Measurements from ENCODE around the gene AMACR.
A peak's percentile ranks its signal among the peaks of the same experiment; 100 is the strongest.
"Not testable (repeated sequence)": the region's sequence is repeated elsewhere in the genome, so short reads cannot be mapped to it uniquely, and the experiment has no call there.

Gene AMACR

DNA sequence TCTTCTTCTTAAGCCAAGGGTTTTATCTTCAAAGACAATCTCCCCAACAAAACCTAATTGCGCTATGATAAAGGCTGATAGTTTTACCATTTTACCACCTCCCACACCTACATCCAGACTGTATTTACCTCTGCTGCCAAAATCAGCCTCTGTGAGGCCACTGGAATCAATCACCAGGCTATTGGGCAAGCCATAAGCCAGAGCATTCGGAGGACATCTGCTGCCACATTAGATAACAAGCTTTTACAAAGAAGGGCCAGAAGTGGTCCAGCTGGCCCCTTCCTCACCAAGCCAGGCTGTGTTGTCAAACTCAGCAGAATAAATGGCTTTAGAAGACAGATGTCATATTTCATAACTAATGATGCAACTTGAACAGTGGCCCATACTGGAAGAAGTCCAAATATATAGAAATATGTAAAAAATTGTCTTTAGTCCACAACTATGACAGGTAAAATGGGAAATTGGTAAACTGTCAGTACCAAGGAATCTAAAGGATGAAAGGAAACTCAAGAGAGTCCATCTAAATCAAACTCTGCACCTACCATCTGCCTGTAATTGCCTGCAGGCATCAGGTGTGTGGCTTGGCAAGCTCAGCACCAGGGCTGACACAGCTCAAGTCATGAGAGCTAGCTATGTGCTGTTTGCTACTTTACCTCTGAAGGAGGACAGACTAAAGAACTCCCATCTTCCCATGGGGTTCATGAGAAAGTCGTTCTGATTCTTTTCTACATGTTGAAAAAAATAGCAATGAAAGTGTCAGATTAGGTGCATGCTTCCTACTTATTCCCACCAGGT is 39.4 kb downstream of the AMACR start:
- DNase-seq (ENCODE audit: low spot score) = no peak

DNA sequence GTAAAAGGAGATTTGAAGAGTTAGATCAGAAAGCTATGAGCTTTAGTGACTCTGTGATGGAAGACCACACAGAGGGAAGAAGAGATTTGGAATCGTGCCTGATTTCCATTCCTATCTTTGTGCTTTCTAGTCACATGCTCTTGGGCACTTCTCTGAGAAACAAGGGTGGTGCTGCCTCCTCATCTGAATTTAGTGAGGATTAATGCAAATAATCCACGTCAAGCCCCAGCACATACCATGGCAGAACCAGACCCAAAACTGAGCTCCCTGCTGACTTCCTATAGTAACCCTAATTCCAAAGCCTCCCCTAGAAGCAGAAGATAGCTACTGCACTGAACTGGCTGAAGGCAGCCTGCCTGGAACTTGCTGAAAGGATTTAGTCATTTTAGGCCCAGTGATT is 41.0 kb downstream of the AMACR start:
- DNase-seq (ENCODE audit: low spot score) = no peak

- no peak for DNase-seq (ENCODE audit: low spot score)
Observed at GRCh38 chr5:33964132-33964700, 43.6 kb downstream of the AMACR start.

DNA sequence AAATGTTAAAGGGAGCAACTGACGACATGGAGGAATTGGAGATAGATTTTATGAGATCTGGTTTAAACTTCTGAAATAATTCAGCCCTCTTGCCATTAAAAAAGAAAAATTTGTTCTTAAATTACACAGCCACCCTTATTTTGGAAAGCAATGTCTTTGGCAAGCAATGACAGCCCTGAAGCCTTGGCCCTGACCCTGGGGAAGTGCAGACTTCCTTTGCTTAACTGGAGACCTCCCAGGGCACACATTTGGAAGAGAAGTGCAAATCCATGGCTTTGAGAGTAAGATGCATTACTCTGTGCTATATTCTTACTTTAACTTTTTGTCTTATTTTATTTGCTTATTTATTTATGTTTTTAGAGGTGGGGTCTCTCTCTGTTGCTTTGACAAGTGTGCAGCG is 49.7 kb downstream of the AMACR start:
- no peak for DNase-seq (ENCODE audit: low spot score)

- DNase-seq (ENCODE audit: low spot score) = no peak
Observed at GRCh38 chr5:33957577-33958150, 50.2 kb downstream of the AMACR start.

DNA sequence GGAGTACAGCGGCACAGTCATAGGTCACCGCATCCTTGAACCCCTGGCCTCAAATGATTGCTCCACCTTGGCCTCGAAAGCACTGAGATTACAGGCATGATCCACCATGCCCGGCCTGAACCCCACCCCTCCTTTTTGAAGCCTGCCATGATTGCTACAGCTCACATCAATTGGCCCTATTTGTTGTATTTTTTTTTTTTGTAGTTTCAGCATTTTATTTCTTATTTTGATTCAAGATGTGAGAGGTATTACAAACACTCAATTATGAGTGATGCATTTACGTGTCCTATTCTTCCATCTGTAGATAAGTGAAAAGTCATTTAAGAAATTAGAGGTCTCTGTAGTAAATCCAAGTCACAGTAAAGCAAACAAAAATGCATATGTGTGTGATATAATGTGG is 55.7 kb downstream of the AMACR start:
- DNase-seq (ENCODE audit: low spot score) = not testable (repeated sequence)

DNA sequence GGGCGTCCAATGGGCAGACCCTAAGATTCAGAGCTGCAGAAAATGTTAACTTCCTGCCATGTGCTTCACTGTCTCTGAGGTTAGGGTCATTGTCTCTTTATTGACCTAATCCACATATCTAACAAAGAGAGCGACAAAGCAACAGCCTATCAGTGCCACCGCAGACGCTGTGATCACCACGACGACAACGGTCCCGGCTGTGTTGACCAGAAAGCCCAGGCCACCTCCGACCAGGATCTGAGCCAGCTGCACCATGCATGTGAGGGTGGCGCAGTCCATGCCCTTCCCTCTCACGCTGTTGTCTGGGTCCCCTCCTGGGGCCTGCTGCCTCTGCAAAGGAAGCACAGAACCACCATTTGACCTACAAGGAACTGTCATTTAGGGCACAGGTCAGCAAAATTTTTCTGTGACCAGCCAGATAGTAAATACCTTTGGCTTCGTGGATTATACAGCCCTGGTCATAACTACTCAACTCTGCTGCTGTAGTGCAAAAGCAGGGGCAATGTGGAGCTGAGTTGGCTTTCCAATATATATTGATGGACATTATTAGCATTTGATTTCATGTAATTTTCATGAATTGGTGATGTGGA is 63.2 kb downstream of the AMACR start:
- no peak for DNase-seq (ENCODE audit: low spot score)

GRCh38 chr5:33941090-33941489 is 66.8 kb downstream of the AMACR start:
- no peak for DNase-seq (ENCODE audit: low spot score)

DNA sequence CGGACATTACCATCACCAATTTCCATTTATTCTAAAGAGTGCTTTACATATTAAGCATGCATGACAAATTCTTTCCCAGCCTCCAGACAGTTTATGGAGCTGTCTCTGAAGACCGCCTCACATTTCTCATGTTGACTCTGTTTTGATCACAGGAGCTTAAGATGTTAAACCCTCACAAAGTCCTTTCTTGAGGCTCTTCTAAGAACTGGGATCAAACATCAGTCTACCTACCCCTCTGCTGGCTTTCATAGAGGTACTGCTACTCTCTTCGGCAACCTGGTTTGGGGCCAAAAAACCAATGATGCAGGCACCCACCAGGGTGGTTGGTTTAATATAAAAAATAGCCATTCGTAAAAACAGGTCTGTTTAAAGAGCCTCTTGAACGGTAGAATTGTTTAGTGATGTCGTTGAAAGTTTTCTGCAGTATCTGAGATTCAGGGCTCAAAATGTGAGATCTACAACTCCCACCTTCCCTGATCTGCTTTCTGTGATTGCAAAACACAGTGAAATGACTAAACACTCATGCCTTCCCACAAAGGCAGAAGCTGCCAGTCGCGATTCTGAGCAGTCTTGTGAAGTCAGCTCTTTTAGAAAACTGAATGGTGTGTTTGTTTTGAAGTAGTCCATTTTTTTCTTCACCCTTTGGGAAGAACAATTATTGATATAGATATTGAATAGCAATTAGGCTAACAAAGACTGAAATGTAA is 68.1 kb downstream of the AMACR start:
- DNase-seq (ENCODE audit: low spot score) = peak; percentile 52

- DNase-seq (ENCODE audit: low spot score) = no peak
Observed at GRCh38 chr5:33938881-33939280, 69.0 kb downstream of the AMACR start.

GRCh38 chr5:33938507-33938796 is 69.4 kb downstream of the AMACR start:
- no peak for DNase-seq (ENCODE audit: low spot score)

DNA sequence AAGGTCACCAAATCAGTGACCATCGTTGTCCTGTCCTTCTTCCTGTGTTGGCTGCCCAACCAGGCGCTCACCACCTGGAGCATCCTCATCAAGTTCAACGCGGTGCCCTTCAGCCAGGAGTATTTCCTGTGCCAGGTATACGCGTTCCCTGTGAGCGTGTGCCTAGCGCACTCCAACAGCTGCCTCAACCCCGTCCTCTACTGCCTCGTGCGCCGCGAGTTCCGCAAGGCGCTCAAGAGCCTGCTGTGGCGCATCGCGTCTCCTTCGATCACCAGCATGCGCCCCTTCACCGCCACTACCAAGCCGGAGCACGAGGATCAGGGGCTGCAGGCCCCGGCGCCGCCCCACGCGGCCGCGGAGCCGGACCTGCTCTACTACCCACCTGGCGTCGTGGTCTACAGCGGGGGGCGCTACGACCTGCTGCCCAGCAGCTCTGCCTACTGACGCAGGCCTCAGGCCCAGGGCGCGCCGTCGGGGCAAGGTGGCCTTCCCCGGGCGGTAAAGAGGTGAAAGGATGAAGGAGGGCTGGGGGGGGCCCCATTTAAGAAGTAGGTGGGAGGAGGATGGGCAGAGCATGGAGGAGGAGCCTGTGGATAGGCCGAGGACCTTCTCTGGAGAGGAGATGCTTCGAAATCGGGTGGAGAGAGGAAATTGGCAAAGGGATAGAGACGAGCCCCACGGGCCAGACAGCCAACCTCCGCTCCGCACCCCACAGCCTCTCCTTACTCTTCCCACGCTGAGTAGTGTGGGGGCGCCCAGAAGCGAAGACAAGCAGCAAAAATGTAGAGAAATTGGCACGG is 69.9 kb downstream of the AMACR start:
- no peak for DNase-seq (ENCODE audit: low spot score)

DNA sequence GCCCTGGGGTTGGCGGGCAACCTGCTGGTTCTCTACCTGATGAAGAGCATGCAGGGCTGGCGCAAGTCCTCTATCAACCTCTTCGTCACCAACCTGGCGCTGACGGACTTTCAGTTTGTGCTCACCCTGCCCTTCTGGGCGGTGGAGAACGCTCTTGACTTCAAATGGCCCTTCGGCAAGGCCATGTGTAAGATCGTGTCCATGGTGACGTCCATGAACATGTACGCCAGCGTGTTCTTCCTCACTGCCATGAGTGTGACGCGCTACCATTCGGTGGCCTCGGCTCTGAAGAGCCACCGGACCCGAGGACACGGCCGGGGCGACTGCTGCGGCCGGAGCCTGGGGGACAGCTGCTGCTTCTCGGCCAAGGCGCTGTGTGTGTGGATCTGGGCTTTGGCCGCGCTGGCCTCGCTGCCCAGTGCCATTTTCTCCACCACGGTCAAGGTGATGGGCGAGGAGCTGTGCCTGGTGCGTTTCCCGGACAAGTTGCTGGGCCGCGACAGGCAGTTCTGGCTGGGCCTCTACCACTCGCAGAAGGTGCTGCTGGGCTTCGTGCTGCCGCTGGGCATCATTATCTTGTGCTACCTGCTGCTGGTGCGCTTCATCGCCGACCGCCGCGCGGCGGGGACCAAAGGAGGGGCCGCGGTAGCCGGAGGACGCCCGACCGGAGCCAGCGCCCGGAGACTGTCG is 70.7 kb downstream of the AMACR start:
- no peak for DNase-seq (ENCODE audit: low spot score)

- DNase-seq (ENCODE audit: low spot score) = no peak
Observed at GRCh38 chr5:33936381-33937016, 71.4 kb downstream of the AMACR start, which contains the start of gene RXFP3. RXFP3 (plus strand) TSS chr5:33936386; CDS start chr5:33936741, 355 bp downstream.
